Measurements from ENCODE around the gene CA10. TPM values are rescaled to one million over a fixed set of nuclear protein-coding genes. Genes with fewer than 3 reads are reported as not detected.

The CA10 gene
- total RNA-seq, 2 donors from 2014 or later, result not detected

GRCh38 chr17:52128721-52129120 is 29.8 kb downstream of the CA10 start:
- no peaks in the 10 kb centered on the region for H3K9me3 ChIP-seq
- no peaks in the 10 kb centered on the region for H3K36me3 ChIP-seq
- no peak for TF ChIP-seq CTCF (IDR thresholded peaks at IDR 0.05)
- DNase-seq (ENCODE audit: low spot score), result no peak
- no peaks in the 10 kb centered on the region for H3K4me1 ChIP-seq
- no peak overlapping the region for H3K4me3 ChIP-seq
- no peaks in the 10 kb centered on the region for H3K27me3 ChIP-seq
- H3K27ac ChIP-seq, result no peak overlapping the region

- no peak for TF ChIP-seq CTCF (IDR thresholded peaks at IDR 0.05)
- DNase-seq (ENCODE audit: low spot score), result no peak
- no peaks in the 10 kb centered on the region for H3K9me3 ChIP-seq
- H3K4me1 ChIP-seq, result no peaks in the 10 kb centered on the region
- H3K36me3 ChIP-seq, result no peaks in the 10 kb centered on the region
- no peaks in the 10 kb centered on the region for H3K27me3 ChIP-seq
- H3K4me3 ChIP-seq, result no peak overlapping the region
- H3K27ac ChIP-seq, result no peak overlapping the region
Observed at GRCh38 chr17:52124993-52125392, 33.5 kb downstream of the CA10 start.

GRCh38 chr17:52124561-52124960 is 34.0 kb downstream of the CA10 start:
- no peak overlapping the region for H3K27ac ChIP-seq
- no peaks in the 10 kb centered on the region for H3K9me3 ChIP-seq
- H3K4me1 ChIP-seq, result no peaks in the 10 kb centered on the region
- no peak for TF ChIP-seq CTCF (IDR thresholded peaks at IDR 0.05)
- DNase-seq (ENCODE audit: low spot score), result no peak
- no peak overlapping the region for H3K4me3 ChIP-seq
- no peaks in the 10 kb centered on the region for H3K36me3 ChIP-seq
- no peaks in the 10 kb centered on the region for H3K27me3 ChIP-seq

- no peak for TF ChIP-seq CTCF (IDR thresholded peaks at IDR 0.05)
- H3K4me3 ChIP-seq, result no peak overlapping the region
- H3K36me3 ChIP-seq, result no peaks in the 10 kb centered on the region
- no peaks in the 10 kb centered on the region for H3K4me1 ChIP-seq
- no peaks in the 10 kb centered on the region for H3K27me3 ChIP-seq
- DNase-seq (ENCODE audit: low spot score), result no peak
- no peak overlapping the region for H3K27ac ChIP-seq
- H3K9me3 ChIP-seq, result peaks cover 0 to 8% of the 10 kb centered on the region in 2 donors
Observed at GRCh38 chr17:52120465-52120864, 38.0 kb downstream of the CA10 start.

GRCh38 chr17:52110923-52111581 is 47.5 kb downstream of the CA10 start:
- TF ChIP-seq CTCF (IDR thresholded peaks at IDR 0.05), result no peak
- no peak for DNase-seq (ENCODE audit: low spot score)
- H3K27ac ChIP-seq, result no peak overlapping the region

More at GRCh38 chr17:52110923-52111581, 47.5 kb downstream of the CA10 start:
- no peaks in the 10 kb centered on the region for H3K9me3 ChIP-seq
- no peaks in the 10 kb centered on the region for H3K36me3 ChIP-seq
- H3K4me3 ChIP-seq, result no peak overlapping the region
- H3K27me3 ChIP-seq, result no peaks in the 10 kb centered on the region
- no peaks in the 10 kb centered on the region for H3K4me1 ChIP-seq
